SK-N-MC (cell line): ENCODE data around the gene DISC1.

Source experiments
- EZH2 ChIP-seq: fragments of 200-600 bp; sonication (generic); IDR thresholded peaks from one replicate; pipeline ENCODE4 v1.6.1; 2017; ENCODE audit warnings: antibody characterized with exemption
- FOXP2 ChIP-seq: optimal IDR thresholded peaks from 2 replicates; pipeline ENCODE3; 2011; ENCODE audit warnings: mild to moderate bottlenecking, moderate library complexity; ENCODE audit not compliant: insufficient read depth; ENCODE audit errors: extremely low read length, control extremely low read depth
- POLR2AphosphoS5 ChIP-seq: IDR thresholded peaks from 2 replicates; pipeline ENCODE4 v1.6.1; 2012; ENCODE audit warnings: mild to moderate bottlenecking, low read depth, low read length, borderline replicate concordance

DNA sequence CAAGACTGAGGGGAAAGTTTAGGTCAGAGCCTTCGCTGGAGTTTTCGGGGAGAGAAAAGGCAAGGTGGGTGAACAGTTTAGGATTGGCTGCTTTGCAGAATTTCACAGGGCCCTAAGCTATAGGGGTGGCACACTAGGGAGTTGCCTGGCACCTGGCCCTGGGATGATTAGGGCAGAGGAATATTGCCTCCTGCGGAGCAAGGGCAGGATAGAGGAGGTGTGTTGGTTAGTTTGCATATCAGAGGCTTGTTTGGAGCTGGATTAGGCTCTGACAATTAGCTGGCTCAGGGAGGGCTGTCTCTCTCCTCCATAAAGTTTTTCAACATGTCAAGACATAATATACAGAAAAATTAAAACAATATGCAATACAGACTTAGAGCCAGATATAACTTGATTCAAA lies 436.4 kb downstream of the DISC1 start:
- TF ChIP-seq EZH2 (no peak), POLR2AphosphoS5 (no peak), FOXP2 (no peak)
